Measurements from ENCODE around the gene BIN2.
"Not testable (repeated sequence)": the region's sequence is repeated elsewhere in the genome, so short reads cannot be mapped to it uniquely, and the experiment has no call there.

Gene BIN2

GRCh38 chr12:51343201-51343600, 19.2 kb upstream of the BIN2 start:
- DNase-seq, result no peak

DNA sequence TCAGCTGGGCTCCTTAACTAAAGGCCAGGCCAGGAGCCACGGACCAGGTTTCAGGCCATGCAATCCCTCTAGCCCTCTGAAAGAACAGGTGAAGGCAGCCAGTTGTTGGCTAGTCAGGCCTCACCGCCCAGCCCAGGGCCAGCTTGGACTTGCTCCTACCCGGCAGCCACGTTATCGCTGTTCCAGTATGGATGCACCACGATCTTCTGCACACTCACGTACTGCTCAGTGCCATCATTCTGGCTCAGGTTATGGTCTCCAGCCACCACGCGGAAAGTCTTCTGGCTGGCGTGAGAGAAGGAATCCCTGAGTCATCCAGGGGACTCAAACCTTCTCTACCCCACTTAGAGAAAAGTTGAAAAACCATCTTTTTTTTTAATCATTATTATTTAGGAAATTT, 18.4 kb upstream of the BIN2 start:
- no peak for DNase-seq

GRCh38 chr12:51341251-51342007, 17.5 kb upstream of the BIN2 start:
- DNase-seq, result peak; percentile 31

GRCh38 chr12:51339750-51340149, 15.8 kb upstream of the BIN2 start:
- DNase-seq, result no peak

GRCh38 chr12:51337336-51337735, 13.4 kb upstream of the BIN2 start:
- DNase-seq, result not testable (repeated sequence)

GRCh38 chr12:51335931-51336330, 12.0 kb upstream of the BIN2 start:
- DNase-seq, result no peak

- DNase-seq, result no peak
Measured at GRCh38 chr12:51334764-51335163, 10.8 kb upstream of the BIN2 start.

DNA sequence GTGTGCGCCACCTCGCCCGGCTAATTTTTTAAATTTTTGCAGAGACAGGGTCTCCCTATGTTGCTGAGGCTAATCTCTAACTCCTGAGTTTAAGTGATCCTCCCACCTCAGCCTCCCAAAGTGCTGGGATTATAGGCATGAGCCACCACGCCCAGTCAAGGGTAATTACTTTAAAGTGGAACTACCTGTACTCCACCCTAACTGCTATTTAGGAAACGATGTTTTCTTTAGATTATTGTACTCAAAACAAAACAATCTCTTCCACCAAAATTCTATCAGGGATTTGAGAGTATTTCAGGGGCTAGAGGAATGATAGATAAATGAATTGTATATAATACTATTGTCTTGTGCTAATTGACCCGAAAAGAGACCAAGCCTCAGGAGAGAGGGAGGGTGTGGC, 9.6 kb upstream of the BIN2 start:
- no peak for DNase-seq

- DNase-seq, result no peak
Measured at GRCh38 chr12:51330186-51330585, 6.2 kb upstream of the BIN2 start.

DNA sequence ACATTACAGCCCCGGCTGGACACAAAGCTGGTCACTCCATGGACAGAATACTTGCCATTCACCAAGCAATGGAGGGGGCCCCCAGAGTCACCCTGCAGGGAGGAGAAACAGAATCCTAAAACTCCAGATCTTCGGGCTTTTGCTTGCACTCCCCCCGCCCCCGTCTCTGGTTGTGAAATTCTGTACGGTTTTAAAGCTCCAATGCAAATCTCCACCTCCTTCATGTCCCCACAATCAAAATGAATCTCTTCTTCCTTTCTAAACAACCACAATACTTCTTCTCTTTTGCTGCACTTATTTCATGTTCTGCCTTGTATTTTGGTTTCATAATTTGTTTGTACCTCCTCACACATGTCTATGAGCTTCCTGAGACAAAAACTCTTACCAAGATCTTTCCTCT, 5.8 kb upstream of the BIN2 start:
- no peak for DNase-seq

DNA sequence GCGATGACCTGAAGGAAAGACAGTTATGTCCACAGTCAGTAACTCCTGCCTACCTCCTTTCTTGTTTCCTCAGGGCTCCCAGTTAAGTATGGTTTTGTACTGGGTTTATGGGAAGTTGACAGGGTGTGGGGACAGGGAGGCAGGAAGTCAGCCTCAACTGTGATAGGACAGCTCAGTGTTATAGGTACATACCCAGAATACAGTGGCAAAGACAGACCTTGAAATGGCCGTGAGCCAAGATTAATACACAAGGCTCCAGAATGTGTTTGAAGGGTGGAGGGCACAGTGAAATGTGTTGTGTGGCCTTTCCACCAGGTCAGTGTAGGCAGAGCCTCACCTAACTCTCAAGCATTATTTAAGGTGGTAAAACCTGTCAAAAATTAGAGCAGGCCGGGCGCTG, 4.6 kb upstream of the BIN2 start:
- DNase-seq, result no peak

GRCh38 chr12:51326698-51327439, 2.9 kb upstream of the BIN2 start:
- no peak for DNase-seq

DNA sequence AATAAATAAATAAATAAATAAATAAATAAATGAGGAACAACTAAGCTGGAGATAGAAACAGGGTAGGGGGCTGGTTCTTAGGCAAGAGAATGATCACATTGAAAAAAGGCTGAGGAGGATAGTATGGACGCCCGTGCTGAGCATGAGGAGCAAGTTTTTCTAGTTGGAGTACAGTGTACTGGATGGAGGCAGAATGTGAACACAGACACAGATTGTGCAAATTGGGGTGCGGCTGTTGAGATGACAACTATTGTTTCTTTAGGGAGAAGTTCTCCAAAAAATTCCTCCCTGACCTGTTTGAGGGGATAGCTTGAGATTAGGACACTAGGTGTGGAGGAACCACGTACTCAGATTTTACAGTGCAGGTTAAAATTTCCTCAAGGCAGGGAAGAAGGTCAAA, 979 bp upstream of the BIN2 start:
- no peak for DNase-seq

GRCh38 chr12:51323317-51323960, 535 bp downstream of the BIN2 start:
- no peak for DNase-seq

DNA sequence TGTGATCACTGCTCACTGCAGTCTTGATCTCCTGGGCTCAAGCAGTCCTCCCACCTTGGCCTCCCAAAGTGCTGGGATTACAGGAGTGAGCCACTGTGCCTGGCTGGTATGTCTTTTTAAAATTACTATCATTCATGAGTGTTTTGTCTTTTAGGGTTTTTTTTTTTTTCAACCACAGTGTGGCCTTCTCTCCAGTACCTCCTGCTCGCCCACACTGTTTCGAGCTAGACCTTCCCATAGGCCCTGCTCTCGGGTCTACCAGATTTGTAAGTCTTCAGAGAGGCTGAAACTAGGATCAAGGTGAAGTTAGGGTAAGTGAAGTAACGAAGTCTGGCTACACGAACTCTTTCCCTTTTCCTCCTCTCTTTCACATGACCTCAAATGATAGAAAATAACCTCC, 1.5 kb downstream of the BIN2 start:
- no peak for DNase-seq

- DNase-seq, result no peak
Measured at GRCh38 chr12:51321882-51322281, 2.1 kb downstream of the BIN2 start.

GRCh38 chr12:51320695-51321320, 3.2 kb downstream of the BIN2 start:
- no peak for DNase-seq

- no peak for DNase-seq
Measured at GRCh38 chr12:51320311-51320694, 3.7 kb downstream of the BIN2 start.

DNA sequence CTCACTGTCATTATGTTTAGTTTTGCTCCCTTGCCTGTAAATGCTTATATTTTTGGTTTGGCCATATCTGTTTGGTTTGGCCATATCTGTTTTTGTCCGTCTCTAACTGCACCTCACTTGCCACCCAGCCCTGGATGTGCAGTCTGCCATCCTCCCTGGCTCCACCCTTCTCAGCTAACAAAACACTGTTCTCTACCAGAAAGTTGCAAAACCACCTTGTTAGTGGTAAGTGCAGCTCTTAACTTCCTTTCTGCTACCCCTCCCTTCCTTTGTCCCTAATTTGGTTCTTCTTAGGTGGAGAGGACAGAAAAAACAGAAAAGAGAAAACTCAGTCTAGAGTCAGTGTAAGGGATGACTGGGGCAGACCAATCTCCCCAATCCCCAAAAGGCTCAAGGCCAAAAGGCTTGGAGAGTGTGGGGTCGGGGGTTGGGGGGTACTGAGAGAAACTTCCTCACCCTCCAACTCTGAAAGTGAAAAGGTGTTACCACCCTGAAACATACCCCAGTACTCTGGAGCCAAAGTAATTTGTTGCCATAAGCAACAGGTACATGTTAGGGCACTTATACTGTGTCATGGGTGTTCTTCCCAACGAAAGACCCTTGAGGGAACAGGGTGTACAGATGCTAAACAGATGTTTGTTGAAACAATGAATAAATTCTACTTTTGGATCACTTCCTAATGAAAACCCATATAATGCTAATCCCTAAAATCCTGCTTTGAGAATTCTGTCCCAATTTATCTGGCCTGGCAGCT, 5.0 kb downstream of the BIN2 start:
- no peak for DNase-seq

- not testable (repeated sequence) for DNase-seq
Measured at GRCh38 chr12:51318057-51318806, 5.7 kb downstream of the BIN2 start.

- no peak for DNase-seq
Measured at GRCh38 chr12:51311389-51311788, 12.6 kb downstream of the BIN2 start.
